HepG2 (cell line): ENCODE results near the gene LRTM2. TPM values are rescaled to one million over a fixed set of nuclear protein-coding genes. Genes with fewer than 3 reads are reported as not detected.
A peak's percentile ranks its signal among the peaks of the same experiment; 100 is the strongest.

Source experiments
- EEA1 ChIP-seq: sonication (generic); formaldehyde crosslinking; IDR thresholded peaks from 2 replicates; pipeline ENCODE4 v1.5.1; 2020; ENCODE audit warnings: mild to moderate bottlenecking, missing genetic modification reagents, borderline replicate concordance
- HMG20A ChIP-seq: IDR thresholded peaks from 2 replicates; pipeline ENCODE4 v1.6.1; 2016; ENCODE audit warnings: borderline replicate concordance
- JUND ChIP-seq: sonication (generic); formaldehyde crosslinking; IDR thresholded peaks from 2 replicates; pipeline ENCODE4 v1.8.0; 2022; ENCODE audit warnings: mild to moderate bottlenecking, missing genetic modification reagents
- MEF2D ChIP-seq: sonication (generic); formaldehyde crosslinking; IDR thresholded peaks from 2 replicates; pipeline ENCODE4 v1.5.1; 2020; ENCODE audit warnings: mild to moderate bottlenecking, missing genetic modification reagents
- NRL ChIP-seq: sonication (generic); formaldehyde crosslinking; IDR thresholded peaks from 2 replicates; pipeline ENCODE4 v1.5.0; 2020; ENCODE audit warnings: missing genetic modification reagents, mild to moderate bottlenecking, moderate library complexity, borderline replicate concordance
- RFXAP ChIP-seq: sonication (generic); formaldehyde crosslinking; IDR thresholded peaks from 2 replicates; pipeline ENCODE4 v1.4.0; 2020; ENCODE audit warnings: missing genetic modification reagents, borderline replicate concordance
- SP1 ChIP-seq, 2 experiments: fragments of 450-650 bp in 1 of 2; sonication (generic) in 1 of 2; formaldehyde crosslinking in 1 of 2; IDR thresholded peaks; 2 replicates each; pipeline versions ENCODE4 v1.4.0 to v1.6.1; 2016 to 2020; ENCODE audit warnings: missing genetic modification reagents in 1 of 2
- ZFP41 ChIP-seq: sonication (generic); formaldehyde crosslinking; IDR thresholded peaks from 2 replicates; pipeline ENCODE4 v1.4.0; 2020; ENCODE audit warnings: mild to moderate bottlenecking, missing genetic modification reagents, borderline replicate concordance
- ZFP62 ChIP-seq: sonication (generic); formaldehyde crosslinking; IDR thresholded peaks from 2 replicates; pipeline ENCODE4 v1.4.0; 2020; ENCODE audit warnings: missing genetic modification reagents
- ZMYM4 ChIP-seq: sonication (generic); formaldehyde crosslinking; IDR thresholded peaks from 2 replicates; pipeline ENCODE4 v1.8.1; 2023; ENCODE audit warnings: mild to moderate bottlenecking, missing genetic modification reagents
- ZNF263 ChIP-seq: sonication (generic); formaldehyde crosslinking; IDR thresholded peaks from 2 replicates; pipeline ENCODE4 v1.4.0; 2020; ENCODE audit warnings: missing genetic modification reagents
- ZNF432 ChIP-seq: sonication (generic); formaldehyde crosslinking; IDR thresholded peaks from 2 replicates; pipeline ENCODE4 v1.5.0; 2020; ENCODE audit warnings: missing genetic modification reagents, mild to moderate bottlenecking, borderline replicate concordance
- ZNF878 ChIP-seq: sonication (generic); formaldehyde crosslinking; IDR thresholded peaks from 2 replicates; pipeline ENCODE4 v1.8.1; 2023; ENCODE audit warnings: mild to moderate bottlenecking, missing genetic modification reagents, moderate library complexity
- polyA plus RNA-seq, 8 experiments: library from polyadenylated mRNA; depleted of rRNA in 3 of 8; stranded (reverse) in 7 of 8; unstranded in 1 of 8; fragments of >200 nt; fragmentation: Illumina TruSeq in 4 of 8; extraction: Trizol in 4 of 8; gene quantifications; 2 replicates each; pipeline versions ENCODE4 v1.2.1 to v1.2.3, GENCODE V29; 2011 to 2016; ENCODE audit warnings: low read depth in 4 of 8, missing spikeins in 1 of 8, mixed read lengths in 1 of 8; ENCODE audit not compliant: insufficient read depth in 1 of 8
- total RNA-seq, 5 experiments: library from RNA; depleted of rRNA; stranded (reverse); fragments of >200 nt; fragmentation: Illumina TruSeq; extraction: Trizol; gene quantifications; 2 replicates each; pipeline ENCODE4 v1.2.3, GENCODE V29; 2016; ENCODE audit warnings: low read depth in 1 of 5
- TF ChIP-seq, protein P1 (sequence below): sonication (generic); formaldehyde crosslinking; IDR thresholded peaks from 2 replicates; pipeline ENCODE4 v1.8.0; 2022; ENCODE audit warnings: mild to moderate bottlenecking, missing genetic modification reagents
- TF ChIP-seq, protein P2 (sequence below): sonication (generic); formaldehyde crosslinking; IDR thresholded peaks from 2 replicates; pipeline ENCODE4 v1.5.1; 2020; ENCODE audit warnings: missing genetic modification reagents, mild to moderate bottlenecking, borderline replicate concordance
- TF ChIP-seq, protein P3 (sequence below): sonication (generic); formaldehyde crosslinking; conservative IDR thresholded peaks from 2 replicates; pipeline ENCODE4 v1.8.0; 2022; ENCODE audit warnings: mild to moderate bottlenecking, moderate library complexity, missing genetic modification reagents
- TF ChIP-seq, protein P4 (sequence below): sonication (generic); formaldehyde crosslinking; IDR thresholded peaks from 2 replicates; pipeline ENCODE4 v1.9.0; 2021; ENCODE audit warnings: mild to moderate bottlenecking, missing genetic modification reagents
- TF ChIP-seq, protein P5 (sequence below): IDR thresholded peaks from 2 replicates; pipeline ENCODE4 v1.6.1; 2018; ENCODE audit warnings: missing genetic modification reagents

LRTM2 gene
- total and polyA plus RNA-seq, 2 of the 13 experiments (the other 11 are each of a cell fraction or from before 2014, with no cell fraction given), result 0.09 TPM; not detected in 1

DNA sequence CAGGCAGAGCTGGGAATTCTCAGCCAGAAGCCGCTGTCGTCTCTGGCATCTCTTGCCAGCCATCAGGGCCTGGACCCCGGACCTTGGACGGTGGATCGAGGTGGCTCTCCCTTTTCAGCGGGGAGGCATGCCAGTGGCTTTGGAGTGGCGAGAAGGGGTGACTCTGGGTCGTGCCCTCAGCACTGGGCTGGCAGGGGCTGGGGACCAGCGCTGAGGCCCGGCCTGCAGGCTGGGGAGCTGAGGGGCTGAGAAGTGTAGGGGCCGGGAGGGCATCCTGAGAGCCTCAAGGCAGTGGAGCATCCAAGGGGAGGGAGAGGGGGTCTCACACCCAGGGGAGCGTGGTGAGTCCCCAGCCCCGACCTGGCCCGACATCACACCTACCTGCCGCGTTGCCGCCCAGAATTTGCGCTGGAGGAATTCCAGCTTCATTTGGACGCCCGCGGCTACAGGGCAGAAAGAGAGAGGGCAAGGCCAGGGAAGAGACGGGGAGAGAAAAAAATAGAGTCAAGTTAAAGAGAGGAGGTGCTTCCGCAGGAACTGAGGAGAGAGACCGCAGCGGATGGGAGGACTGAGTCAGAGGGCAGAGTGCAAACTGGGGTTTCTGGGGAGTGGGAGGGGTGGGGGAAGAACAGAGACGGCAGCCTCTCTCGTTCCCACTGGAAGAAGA, 9.0 kb upstream of the LRTM2 start (continued):
- TF ChIP-seq, protein P1, sequence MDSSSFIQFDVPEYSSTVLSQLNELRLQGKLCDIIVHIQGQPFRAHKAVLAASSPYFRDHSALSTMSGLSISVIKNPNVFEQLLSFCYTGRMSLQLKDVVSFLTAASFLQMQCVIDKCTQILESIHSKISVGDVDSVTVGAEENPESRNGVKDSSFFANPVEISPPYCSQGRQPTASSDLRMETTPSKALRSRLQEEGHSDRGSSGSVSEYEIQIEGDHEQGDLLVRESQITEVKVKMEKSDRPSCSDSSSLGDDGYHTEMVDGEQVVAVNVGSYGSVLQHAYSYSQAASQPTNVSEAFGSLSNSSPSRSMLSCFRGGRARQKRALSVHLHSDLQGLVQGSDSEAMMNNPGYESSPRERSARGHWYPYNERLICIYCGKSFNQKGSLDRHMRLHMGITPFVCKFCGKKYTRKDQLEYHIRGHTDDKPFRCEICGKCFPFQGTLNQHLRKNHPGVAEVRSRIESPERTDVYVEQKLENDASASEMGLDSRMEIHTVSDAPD, result no peak
- TF ChIP-seq HMG20A (CRISPR knock-in tag) (no peak), ZFP41 (CRISPR knock-in tag) (no peak), SP1 (IDR thresholded peaks at IDR 0.05) (no peak), SP1 (CRISPR knock-in tag; IDR thresholded peaks at IDR 0.05) (no peak), MEF2D (no peak), JUND (peak; percentile 82), NRL (CRISPR knock-in tag) (peak; percentile 26; the same call in 1 of the 2 replicates), ZMYM4 (CRISPR knock-in tag) (peak; percentile 13; the same call in 1 of the 2 replicates), EEA1 (no peak), ZNF878 (CRISPR knock-in tag) (no peak), RFXAP (CRISPR knock-in tag) (no peak), ZNF263 (peak; percentile 74; the same call in 1 of the 2 replicates), ZNF432 (no peak), ZFP62 (no peak)
- TF ChIP-seq, protein P2, sequence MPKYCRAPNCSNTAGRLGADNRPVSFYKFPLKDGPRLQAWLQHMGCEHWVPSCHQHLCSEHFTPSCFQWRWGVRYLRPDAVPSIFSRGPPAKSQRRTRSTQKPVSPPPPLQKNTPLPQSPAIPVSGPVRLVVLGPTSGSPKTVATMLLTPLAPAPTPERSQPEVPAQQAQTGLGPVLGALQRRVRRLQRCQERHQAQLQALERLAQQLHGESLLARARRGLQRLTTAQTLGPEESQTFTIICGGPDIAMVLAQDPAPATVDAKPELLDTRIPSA (CRISPR knock-in tag), result no peak
- TF ChIP-seq, protein P3, sequence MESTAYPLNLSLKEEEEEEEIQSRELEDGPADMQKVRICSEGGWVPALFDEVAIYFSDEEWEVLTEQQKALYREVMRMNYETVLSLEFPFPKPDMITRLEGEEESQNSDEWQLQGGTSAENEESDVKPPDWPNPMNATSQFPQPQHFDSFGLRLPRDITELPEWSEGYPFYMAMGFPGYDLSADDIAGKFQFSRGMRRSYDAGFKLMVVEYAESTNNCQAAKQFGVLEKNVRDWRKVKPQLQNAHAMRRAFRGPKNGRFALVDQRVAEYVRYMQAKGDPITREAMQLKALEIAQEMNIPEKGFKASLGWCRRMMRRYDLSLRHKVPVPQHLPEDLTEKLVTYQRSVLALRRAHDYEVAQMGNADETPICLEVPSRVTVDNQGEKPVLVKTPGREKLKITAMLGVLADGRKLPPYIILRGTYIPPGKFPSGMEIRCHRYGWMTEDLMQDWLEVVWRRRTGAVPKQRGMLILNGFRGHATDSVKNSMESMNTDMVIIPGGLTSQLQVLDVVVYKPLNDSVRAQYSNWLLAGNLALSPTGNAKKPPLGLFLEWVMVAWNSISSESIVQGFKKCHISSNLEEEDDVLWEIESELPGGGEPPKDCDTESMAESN (CRISPR knock-in tag), result no peak
- TF ChIP-seq, protein P4, sequence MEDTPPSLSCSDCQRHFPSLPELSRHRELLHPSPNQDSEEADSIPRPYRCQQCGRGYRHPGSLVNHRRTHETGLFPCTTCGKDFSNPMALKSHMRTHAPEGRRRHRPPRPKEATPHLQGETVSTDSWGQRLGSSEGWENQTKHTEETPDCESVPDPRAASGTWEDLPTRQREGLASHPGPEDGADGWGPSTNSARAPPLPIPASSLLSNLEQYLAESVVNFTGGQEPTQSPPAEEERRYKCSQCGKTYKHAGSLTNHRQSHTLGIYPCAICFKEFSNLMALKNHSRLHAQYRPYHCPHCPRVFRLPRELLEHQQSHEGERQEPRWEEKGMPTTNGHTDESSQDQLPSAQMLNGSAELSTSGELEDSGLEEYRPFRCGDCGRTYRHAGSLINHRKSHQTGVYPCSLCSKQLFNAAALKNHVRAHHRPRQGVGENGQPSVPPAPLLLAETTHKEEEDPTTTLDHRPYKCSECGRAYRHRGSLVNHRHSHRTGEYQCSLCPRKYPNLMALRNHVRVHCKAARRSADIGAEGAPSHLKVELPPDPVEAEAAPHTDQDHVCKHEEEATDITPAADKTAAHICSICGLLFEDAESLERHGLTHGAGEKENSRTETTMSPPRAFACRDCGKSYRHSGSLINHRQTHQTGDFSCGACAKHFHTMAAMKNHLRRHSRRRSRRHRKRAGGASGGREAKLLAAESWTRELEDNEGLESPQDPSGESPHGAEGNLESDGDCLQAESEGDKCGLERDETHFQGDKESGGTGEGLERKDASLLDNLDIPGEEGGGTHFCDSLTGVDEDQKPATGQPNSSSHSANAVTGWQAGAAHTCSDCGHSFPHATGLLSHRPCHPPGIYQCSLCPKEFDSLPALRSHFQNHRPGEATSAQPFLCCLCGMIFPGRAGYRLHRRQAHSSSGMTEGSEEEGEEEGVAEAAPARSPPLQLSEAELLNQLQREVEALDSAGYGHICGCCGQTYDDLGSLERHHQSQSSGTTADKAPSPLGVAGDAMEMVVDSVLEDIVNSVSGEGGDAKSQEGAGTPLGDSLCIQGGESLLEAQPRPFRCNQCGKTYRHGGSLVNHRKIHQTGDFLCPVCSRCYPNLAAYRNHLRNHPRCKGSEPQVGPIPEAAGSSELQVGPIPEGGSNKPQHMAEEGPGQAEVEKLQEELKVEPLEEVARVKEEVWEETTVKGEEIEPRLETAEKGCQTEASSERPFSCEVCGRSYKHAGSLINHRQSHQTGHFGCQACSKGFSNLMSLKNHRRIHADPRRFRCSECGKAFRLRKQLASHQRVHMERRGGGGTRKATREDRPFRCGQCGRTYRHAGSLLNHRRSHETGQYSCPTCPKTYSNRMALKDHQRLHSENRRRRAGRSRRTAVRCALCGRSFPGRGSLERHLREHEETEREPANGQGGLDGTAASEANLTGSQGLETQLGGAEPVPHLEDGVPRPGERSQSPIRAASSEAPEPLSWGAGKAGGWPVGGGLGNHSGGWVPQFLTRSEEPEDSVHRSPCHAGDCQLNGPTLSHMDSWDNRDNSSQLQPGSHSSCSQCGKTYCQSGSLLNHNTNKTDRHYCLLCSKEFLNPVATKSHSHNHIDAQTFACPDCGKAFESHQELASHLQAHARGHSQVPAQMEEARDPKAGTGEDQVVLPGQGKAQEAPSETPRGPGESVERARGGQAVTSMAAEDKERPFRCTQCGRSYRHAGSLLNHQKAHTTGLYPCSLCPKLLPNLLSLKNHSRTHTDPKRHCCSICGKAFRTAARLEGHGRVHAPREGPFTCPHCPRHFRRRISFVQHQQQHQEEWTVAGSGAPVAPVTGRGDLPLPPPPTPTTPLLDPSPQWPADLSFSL, result no peak
- TF ChIP-seq, protein P5, sequence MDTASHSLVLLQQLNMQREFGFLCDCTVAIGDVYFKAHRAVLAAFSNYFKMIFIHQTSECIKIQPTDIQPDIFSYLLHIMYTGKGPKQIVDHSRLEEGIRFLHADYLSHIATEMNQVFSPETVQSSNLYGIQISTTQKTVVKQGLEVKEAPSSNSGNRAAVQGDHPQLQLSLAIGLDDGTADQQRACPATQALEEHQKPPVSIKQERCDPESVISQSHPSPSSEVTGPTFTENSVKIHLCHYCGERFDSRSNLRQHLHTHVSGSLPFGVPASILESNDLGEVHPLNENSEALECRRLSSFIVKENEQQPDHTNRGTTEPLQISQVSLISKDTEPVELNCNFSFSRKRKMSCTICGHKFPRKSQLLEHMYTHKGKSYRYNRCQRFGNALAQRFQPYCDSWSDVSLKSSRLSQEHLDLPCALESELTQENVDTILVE (CRISPR knock-in tag), result no peak
